Measurements from ENCODE around the gene SOCS3.

The SOCS3 gene

GRCh38 chr17:78327880-78328279 is 32.0 kb downstream of the SOCS3 start:
- no peak overlapping the region for H3K4me3 ChIP-seq (ENCODE audit: low read length in 2 of 2)
- H3K36me3 ChIP-seq (ENCODE audit: control insufficient read depth in 2 of 2, insufficient read depth in 2 of 2, low read length in 2 of 2) = no peaks in the 10 kb centered on the region
- no peak overlapping the region for H3K9ac ChIP-seq (ENCODE audit: low read length in 2 of 2)
- H3K27me3 ChIP-seq (ENCODE audit: control insufficient read depth in 1 of 2, insufficient read depth in 2 of 2, low read length in 2 of 2) = no peaks in the 10 kb centered on the region
- H3K4me1 ChIP-seq (ENCODE audit: control insufficient read depth, insufficient read depth, low read length) = peaks cover 33% of the 10 kb centered on the region
- no peaks in the 10 kb centered on the region for H3K9me3 ChIP-seq (ENCODE audit: control insufficient read depth in 2 of 2, low read length in 2 of 2)
- no peak overlapping the region for H3K27ac ChIP-seq (ENCODE audit: low read length)

DNA sequence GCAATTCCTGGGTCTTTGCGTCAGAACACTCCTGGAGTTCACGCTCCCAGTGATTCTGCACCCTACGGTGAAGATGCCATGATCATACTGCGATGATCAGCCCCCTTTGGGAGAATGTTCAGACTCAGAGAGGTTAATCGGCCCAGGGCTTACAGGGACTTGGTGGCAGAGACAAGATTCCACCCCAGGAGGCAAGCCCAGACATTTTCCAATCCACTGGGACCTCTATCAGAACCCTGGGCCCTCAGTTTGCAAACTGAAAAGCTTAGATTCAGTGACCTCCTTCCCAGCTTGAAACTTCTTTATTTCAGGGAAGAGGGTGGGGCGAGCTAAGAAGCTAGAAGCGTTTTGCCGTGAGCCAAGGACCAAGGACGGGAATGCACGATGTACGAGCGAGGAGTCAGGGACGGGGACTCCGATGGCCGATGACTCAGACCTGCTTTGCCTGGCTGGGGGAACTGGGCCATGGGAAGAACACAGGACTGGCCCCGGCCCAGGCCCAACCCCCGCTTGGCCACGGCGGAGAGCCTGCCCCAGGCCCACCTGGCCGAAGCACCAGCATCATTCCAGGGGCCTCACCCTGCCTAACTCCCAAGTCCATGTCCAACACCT is 34.7 kb downstream of the SOCS3 start:
- peak overlapping the region; percentile 30 to 58 for H3K9ac ChIP-seq (ENCODE audit: low read length in 2 of 2)
- H3K9me3 ChIP-seq (ENCODE audit: control insufficient read depth in 2 of 2, low read length in 2 of 2) = no peaks in the 10 kb centered on the region
- peak overlapping the region in 1 of 2 donors; percentile 54 for H3K4me3 ChIP-seq (ENCODE audit: low read length in 2 of 2)
- no peaks in the 10 kb centered on the region for H3K27me3 ChIP-seq (ENCODE audit: control insufficient read depth in 1 of 2, insufficient read depth in 2 of 2, low read length in 2 of 2)
- H3K36me3 ChIP-seq (ENCODE audit: control insufficient read depth in 2 of 2, insufficient read depth in 2 of 2, low read length in 2 of 2) = no peaks in the 10 kb centered on the region
- H3K27ac ChIP-seq (ENCODE audit: low read length) = peak overlapping the region; percentile 90
- peaks cover 34% of the 10 kb centered on the region for H3K4me1 ChIP-seq (ENCODE audit: control insufficient read depth, insufficient read depth, low read length)

DNA sequence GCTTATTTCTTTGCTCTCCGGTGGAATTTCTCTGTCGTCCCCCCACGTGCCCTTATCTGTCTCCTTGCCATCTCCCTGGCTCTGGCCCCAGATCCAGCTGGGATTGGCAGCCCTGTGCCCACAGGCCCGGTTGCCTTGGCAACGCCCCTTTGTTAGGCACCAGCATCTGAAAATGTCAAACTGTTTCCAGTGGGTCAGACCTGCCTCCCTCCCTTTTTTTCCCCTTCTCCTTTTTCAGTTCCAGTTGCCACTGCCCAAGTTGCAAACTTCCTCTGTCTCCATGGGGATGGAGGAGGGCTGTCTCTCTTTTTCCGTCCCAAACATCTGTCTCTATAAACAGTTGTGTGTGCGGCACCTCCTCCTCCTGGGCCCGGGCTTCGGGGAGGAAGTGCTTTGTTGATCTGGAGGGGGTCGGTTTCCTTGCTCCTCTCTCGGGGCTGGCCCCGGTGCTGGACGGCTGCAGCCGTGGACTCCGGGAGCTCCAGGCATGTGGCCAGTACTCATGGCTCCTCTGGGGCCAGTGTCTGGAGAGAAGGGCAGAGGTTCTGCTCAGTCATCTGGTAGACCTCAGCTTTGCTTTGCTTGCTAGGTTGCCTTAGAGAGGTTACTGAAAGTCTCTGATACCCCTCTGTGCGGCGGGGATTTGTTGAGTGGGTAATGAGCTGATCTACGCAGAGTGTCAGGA is 35.3 kb downstream of the SOCS3 start:
- Histone ChIP-seq H3K9me3 (ENCODE audit: control insufficient read depth in 2 of 2, low read length in 2 of 2) (no peaks in the 10 kb centered on the region), H3K36me3 (ENCODE audit: control insufficient read depth in 2 of 2, insufficient read depth in 2 of 2, low read length in 2 of 2) (no peaks in the 10 kb centered on the region), H3K27ac (ENCODE audit: low read length) (peak overlapping the region; percentile 90), H3K27me3 (ENCODE audit: control insufficient read depth in 1 of 2, insufficient read depth in 2 of 2, low read length in 2 of 2) (no peaks in the 10 kb centered on the region), H3K4me3 (ENCODE audit: low read length in 2 of 2) (peak overlapping the region in 1 of 2 donors; percentile 54), H3K9ac (ENCODE audit: low read length in 2 of 2) (peak overlapping the region; percentile 30 to 58), H3K4me1 (ENCODE audit: control insufficient read depth, insufficient read depth, low read length) (peaks cover 34% of the 10 kb centered on the region)

DNA sequence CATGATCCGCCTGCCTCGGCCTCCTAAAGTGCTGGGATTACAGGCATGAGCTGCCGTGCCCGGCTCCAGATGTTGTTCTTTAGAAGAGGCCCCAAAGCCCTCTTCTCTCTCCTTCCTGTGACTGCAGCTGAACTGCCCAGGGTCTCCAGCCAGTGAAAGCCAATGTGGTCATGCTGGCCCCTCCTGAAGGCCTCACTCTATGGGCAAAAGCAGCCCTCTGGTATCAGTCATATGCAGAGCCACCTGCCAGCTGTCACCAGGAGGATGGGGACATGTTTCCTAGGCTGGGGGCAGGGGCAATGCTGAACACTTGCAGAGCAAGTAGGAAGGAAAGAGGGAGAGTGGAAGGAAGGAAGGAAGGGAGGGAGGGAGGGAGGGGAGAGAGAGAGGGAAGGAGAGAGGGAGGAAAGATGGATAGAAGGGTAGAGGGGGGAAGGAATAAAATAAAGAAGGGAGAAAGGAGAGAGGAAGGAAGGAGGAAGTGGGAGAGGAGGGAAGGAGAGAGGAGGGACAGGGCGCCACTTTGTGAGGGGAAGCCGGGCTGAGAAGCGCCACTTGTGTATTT is 36.0 kb downstream of the SOCS3 start:
- peak overlapping the region; percentile 90 for H3K27ac ChIP-seq (ENCODE audit: low read length)
- peak overlapping the region; percentile 21 to 30 for H3K9ac ChIP-seq (ENCODE audit: low read length in 2 of 2)
- peaks cover 34% of the 10 kb centered on the region for H3K4me1 ChIP-seq (ENCODE audit: control insufficient read depth, insufficient read depth, low read length)
- no peaks in the 10 kb centered on the region for H3K27me3 ChIP-seq (ENCODE audit: control insufficient read depth in 1 of 2, insufficient read depth in 2 of 2, low read length in 2 of 2)
- H3K9me3 ChIP-seq (ENCODE audit: control insufficient read depth in 2 of 2, low read length in 2 of 2) = no peaks in the 10 kb centered on the region
- no peaks in the 10 kb centered on the region for H3K36me3 ChIP-seq (ENCODE audit: control insufficient read depth in 2 of 2, insufficient read depth in 2 of 2, low read length in 2 of 2)
- peak overlapping the region in 1 of 2 donors; percentile 54 for H3K4me3 ChIP-seq (ENCODE audit: low read length in 2 of 2)

DNA sequence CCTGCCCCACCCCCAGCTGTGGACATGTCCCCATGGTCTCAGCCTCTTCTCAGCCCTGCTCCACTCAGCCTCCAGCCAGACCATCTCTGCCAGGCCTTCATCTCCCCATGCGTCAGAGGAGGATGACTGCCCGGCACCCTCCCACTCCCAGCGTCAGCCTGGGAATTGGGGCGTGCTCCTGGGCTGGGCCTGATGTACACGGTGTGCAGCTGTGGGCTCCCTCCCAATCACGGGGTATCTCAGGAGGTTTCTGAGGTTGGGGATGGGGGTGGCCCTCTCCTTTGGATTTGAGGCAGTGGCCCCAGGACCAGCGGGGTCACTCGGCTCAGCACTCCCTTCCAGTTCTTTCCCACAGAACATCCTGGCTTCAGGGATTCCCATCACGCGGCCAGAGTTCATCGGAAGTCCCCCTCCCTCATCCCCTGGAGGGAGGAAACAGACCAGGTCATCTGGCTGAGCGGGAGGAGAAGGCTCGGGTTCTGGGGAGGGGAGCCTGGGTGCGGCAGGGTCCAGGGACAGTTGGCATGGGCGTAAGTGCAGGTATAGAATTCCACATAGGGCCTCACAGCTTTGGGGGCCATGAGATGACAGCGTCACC is 36.9 kb downstream of the SOCS3 start:
- no peaks in the 10 kb centered on the region for H3K9me3 ChIP-seq (ENCODE audit: control insufficient read depth in 2 of 2, low read length in 2 of 2)
- H3K27me3 ChIP-seq (ENCODE audit: control insufficient read depth in 1 of 2, insufficient read depth in 2 of 2, low read length in 2 of 2) = no peaks in the 10 kb centered on the region
- H3K27ac ChIP-seq (ENCODE audit: low read length) = peak overlapping the region; percentile 90
- peaks cover 34% of the 10 kb centered on the region for H3K4me1 ChIP-seq (ENCODE audit: control insufficient read depth, insufficient read depth, low read length)
- H3K9ac ChIP-seq (ENCODE audit: low read length in 2 of 2) = peak overlapping the region; percentile 29 to 42
- no peaks in the 10 kb centered on the region for H3K36me3 ChIP-seq (ENCODE audit: control insufficient read depth in 2 of 2, insufficient read depth in 2 of 2, low read length in 2 of 2)
- H3K4me3 ChIP-seq (ENCODE audit: low read length in 2 of 2) = no peak overlapping the region

- no peaks in the 10 kb centered on the region for H3K27me3 ChIP-seq (ENCODE audit: control insufficient read depth in 1 of 2, insufficient read depth in 2 of 2, low read length in 2 of 2)
- peaks cover 35% of the 10 kb centered on the region for H3K4me1 ChIP-seq (ENCODE audit: control insufficient read depth, insufficient read depth, low read length)
- H3K9me3 ChIP-seq (ENCODE audit: control insufficient read depth in 2 of 2, low read length in 2 of 2) = no peaks in the 10 kb centered on the region
- no peak overlapping the region for H3K4me3 ChIP-seq (ENCODE audit: low read length in 2 of 2)
- H3K27ac ChIP-seq (ENCODE audit: low read length) = peak overlapping the region; percentile 90
- H3K36me3 ChIP-seq (ENCODE audit: control insufficient read depth in 2 of 2, insufficient read depth in 2 of 2, low read length in 2 of 2) = no peaks in the 10 kb centered on the region
- H3K9ac ChIP-seq (ENCODE audit: low read length in 2 of 2) = no peak overlapping the region
These were observed 37.5 kb downstream of the SOCS3 start for GRCh38 chr17:78322327-78322857.

- no peak overlapping the region for H3K9ac ChIP-seq (ENCODE audit: low read length in 2 of 2)
- H3K27ac ChIP-seq (ENCODE audit: low read length) = no peak overlapping the region
- peaks cover 50% of the 10 kb centered on the region for H3K4me1 ChIP-seq (ENCODE audit: control insufficient read depth, insufficient read depth, low read length)
These were observed 41.0 kb downstream of the SOCS3 start for GRCh38 chr17:78318843-78319242.

GRCh38 chr17:78318407-78318806 is 41.5 kb downstream of the SOCS3 start:
- Histone ChIP-seq H3K27me3 (ENCODE audit: control insufficient read depth in 1 of 2, insufficient read depth in 2 of 2, low read length in 2 of 2) (no peaks in the 10 kb centered on the region), H3K27ac (ENCODE audit: low read length) (no peak overlapping the region), H3K4me3 (ENCODE audit: low read length in 2 of 2) (no peak overlapping the region), H3K4me1 (ENCODE audit: control insufficient read depth, insufficient read depth, low read length) (peaks cover 51% of the 10 kb centered on the region), H3K9ac (ENCODE audit: low read length in 2 of 2) (no peak overlapping the region), H3K9me3 (ENCODE audit: control insufficient read depth in 2 of 2, low read length in 2 of 2) (no peaks in the 10 kb centered on the region), H3K36me3 (ENCODE audit: control insufficient read depth in 2 of 2, insufficient read depth in 2 of 2, low read length in 2 of 2) (no peaks in the 10 kb centered on the region)

More at GRCh38 chr17:78318843-78319242, 41.0 kb downstream of the SOCS3 start:
- Histone ChIP-seq H3K27me3 (ENCODE audit: control insufficient read depth in 1 of 2, insufficient read depth in 2 of 2, low read length in 2 of 2) (no peaks in the 10 kb centered on the region), H3K9me3 (ENCODE audit: control insufficient read depth in 2 of 2, low read length in 2 of 2) (no peaks in the 10 kb centered on the region), H3K4me3 (ENCODE audit: low read length in 2 of 2) (no peak overlapping the region), H3K36me3 (ENCODE audit: control insufficient read depth in 2 of 2, insufficient read depth in 2 of 2, low read length in 2 of 2) (no peaks in the 10 kb centered on the region)

GRCh38 chr17:78317794-78318400 is 42.0 kb downstream of the SOCS3 start:
- H3K9me3 ChIP-seq (ENCODE audit: control insufficient read depth in 2 of 2, low read length in 2 of 2) = no peaks in the 10 kb centered on the region
- no peak overlapping the region for H3K4me3 ChIP-seq (ENCODE audit: low read length in 2 of 2)
- no peaks in the 10 kb centered on the region for H3K36me3 ChIP-seq (ENCODE audit: control insufficient read depth in 2 of 2, insufficient read depth in 2 of 2, low read length in 2 of 2)
- H3K27me3 ChIP-seq (ENCODE audit: control insufficient read depth in 1 of 2, insufficient read depth in 2 of 2, low read length in 2 of 2) = no peaks in the 10 kb centered on the region
- peaks cover 46% of the 10 kb centered on the region for H3K4me1 ChIP-seq (ENCODE audit: control insufficient read depth, insufficient read depth, low read length)
- no peak overlapping the region for H3K27ac ChIP-seq (ENCODE audit: low read length)
- H3K9ac ChIP-seq (ENCODE audit: low read length in 2 of 2) = no peak overlapping the region
